DMS114 treated with DMSO at 0.1 percent for 48 hours (cell line): ENCODE results near the gene PDIA5.

ENCODE experiments used
- DNase-seq: peaks from one replicate; lab custom pipeline; 2025; ENCODE audit not compliant: unreplicated experiment; lab: John Stamatoyannopoulos, UW

Gene PDIA5

DNA sequence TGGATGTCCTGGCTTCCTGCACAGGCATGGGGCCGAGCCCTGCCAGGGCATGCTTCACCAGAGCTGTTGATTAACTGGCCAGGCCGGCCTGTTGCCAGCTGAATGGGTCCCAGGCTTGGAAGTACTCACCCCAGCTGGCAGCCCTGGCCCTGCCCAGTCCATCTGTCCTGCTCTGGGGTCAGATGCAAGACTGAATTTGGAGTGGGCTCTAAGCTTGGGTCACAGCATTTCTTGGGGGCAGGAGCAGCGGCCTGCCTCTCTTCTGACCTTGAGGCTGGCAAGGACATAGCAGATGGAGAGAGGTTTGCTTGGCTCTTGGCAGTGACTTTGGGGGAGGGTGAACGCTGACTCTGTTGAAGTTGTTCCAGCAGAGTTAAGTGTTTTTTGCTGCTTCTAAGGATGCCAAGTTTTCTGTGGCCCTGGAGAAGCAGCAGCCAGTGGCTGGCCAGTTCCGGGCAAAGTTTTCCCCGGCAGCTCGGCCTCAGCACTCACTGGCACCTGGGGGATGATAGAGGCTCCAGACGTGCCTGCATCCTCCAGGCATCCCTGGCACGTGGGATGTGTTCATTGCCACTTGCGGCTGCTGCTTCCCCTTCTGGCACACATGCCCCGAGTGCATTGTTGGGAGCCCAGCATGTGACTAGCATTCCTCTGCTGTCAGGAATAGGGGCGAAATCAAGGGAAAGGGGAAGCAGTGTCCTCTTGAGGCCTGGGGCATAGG is 22.9 kb downstream of the PDIA5 start:
- DNase-seq, result no peak

DNA sequence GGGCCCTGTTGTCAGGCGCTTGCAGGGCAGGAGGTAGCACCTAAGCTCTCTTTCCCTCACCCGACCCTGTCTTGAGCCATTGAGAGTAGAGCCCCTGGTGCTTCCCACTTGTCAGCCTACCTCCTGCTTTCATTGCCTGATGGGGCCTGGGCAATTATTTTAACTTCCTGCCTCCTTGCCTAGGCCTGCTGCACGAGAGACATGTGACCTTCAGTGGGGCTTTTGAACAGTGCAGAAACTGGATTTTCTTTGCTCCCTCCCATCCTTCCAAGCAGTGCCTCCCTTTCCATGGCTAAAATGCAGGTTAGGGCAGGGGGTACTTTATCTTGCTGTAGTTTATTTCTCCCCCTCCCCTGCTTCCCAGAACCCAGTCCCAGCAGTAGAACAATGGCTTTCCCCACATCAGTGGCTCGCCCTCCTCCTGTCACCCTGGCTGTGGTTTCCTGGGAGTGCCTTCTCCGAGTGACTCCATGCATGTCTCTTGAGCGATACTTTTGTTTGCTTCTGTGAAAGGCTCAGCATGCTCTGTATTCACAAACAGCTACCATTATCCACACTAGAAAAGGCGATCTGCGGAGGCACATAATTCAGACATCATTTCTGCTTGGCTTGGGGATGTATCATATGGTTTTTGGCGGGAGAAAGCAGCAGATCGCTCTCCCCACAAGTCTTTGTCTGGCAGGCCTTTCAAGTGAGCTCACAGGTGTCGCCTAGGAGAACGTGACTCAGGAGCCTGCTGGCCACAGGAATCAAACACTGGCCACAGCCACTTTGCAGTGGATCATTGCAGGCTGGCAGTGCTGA is 24.1 kb downstream of the PDIA5 start:
- DNase-seq, result no peak

DNA sequence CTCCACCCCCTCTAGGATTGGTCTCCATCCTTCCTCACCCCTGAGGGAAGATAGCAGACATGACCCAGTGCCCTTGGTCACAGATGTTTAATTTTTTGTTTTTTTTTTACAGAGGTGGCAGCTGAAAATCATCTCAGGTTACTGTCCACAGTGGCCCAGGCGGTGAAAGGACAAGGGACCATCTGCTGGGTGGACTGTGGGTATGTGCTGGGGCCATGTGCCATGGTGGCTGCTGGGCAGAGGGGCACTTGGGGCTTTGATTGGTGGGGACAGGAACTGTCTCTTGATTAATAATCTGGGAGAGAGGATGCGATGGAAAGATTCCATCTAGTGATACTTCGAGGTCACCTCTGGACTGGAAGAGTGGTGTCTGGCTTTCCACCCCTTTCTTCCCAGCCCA is 25.4 kb downstream of the PDIA5 start:
- no peak for DNase-seq

DNA sequence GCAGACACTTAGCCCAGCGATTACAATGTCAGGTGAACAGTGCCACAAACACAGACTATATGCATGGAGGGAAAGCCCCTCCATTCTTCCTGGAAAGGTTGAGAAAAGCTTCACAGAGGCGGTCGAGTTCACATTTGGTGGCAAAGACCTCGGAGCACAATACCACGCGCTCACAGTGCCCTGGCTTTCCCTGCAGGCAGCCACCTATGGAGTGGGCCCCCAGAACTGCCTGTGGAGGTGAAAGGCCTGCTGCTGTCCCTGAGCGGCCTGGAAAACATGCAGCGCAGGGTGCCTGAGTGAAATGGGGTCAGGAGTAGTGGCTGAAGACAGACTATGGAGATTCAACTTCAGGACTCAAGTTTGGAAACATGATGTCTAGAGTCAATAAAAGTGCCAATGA is 26.9 kb downstream of the PDIA5 start:
- DNase-seq, result no peak

DNA sequence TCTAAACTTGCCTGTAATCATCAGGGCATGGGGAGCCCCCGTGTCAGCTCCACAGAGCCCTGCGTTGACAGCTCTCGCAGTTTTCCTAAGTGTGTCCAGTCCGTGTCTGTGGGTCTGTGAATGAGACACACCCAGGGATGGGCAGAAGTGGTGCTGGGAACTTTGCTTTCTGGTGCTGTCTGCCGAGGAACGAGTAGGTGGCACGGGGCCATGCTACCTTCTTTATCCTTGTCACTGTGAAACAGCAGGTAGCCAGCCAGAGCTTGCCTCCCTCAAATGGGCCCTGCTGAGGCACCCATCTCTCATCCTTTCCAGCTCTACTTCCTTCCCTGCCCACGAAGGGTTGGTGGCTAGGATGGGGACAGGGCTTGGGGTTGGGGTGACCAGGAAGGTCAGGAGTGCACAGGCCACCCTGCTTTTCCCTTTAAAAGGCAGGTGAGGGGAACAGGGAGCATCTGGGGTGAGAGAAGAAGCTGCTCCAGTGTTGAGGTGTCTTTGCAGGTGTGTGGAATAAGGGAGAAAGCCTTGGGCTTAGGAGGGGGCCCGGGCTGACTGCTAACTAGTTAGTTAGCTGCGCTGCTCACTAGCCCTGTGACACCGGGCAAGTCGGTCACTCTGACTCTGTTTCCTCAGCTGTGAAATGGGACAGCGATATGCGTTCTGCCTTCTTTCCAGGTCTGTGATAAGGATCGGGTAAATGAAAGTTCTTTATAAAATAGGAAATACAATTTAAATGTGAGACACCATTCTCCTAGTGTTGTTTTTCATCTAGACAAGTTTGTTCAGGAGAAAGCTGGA is 27.9 kb downstream of the PDIA5 start:
- no peak for DNase-seq

DNA sequence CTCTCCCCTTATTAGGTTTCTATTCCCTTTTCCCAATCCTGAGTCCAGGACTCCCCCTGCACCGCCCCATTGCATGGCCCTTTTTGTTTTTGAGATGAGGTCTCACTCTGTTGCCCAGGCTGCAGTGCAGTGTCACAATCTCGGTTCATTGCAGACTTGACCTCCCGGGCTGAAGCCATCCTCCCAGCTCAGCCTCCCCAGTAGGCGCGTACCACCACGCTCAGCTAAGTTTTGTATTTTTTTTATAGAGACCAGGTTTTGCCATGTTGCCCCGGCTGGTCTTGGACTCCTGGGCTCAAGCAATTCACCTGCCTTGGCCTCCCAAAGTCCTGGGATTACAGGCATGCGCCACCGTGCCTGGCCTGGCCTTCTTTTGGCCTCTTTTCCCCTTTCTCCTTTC is 29.3 kb downstream of the PDIA5 start:
- no peak for DNase-seq

DNA sequence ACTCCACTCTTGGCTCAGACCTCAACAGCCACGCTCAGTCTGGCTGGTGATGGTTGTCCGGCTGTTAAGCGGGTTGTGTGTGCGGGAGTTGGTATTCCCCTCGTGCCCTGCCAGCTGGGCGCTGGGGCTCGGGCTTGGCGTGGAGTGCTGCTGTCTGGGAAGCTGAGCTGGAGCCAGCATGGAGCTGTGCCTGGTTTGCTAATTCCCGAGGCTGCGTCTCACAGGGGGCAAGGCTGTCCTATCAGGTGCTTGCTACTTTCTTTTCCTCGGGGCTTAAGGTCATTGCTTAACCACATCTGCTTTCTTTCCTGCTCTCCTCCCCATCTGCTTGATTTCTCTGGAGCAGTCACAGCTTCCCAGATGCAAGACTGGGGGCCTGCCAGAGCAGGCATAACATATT is 29.9 kb downstream of the PDIA5 start:
- no peak for DNase-seq

DNA sequence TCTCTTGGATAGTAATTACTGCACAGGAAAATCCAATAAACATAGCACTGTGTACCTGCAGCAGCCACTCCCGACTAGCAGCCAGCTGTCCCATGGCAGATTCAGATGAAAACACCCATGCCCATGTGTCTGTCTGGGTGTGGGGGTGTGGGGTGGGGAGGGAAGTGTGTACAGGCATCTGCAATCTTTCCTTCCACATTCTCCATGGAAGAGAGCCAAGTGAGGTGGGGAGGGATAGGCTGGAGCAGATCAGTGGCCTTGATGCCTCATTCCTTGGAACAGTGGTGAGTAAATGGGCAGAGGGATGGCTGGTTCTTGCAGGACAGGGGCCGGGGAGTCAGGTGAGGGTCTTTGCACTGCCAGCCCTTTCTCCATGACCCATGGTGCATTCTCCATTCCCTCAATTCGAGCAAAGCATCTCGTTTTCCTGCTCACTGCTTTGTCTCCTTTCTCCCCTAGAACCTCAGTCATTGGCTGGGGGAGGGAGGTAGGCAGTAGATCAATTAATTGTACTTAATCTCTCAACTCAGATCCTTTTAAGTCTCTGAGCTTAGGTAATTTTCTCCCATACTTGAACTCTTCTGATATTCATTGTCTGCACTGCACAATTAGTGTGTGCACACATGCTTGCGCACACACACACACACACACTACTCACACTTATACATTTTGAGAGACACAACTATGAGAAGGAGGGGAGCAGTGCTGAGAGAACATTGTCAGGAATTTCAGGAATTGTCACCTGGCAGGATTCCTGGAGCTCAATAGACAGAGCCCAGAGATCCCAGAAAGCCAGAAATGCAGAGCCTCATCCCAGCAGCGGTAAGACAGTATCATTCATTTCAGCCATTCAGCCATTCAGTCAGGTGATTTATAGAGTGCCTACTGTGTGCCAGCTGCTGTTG is 31.9 kb downstream of the PDIA5 start:
- DNase-seq, result no peak

DNA sequence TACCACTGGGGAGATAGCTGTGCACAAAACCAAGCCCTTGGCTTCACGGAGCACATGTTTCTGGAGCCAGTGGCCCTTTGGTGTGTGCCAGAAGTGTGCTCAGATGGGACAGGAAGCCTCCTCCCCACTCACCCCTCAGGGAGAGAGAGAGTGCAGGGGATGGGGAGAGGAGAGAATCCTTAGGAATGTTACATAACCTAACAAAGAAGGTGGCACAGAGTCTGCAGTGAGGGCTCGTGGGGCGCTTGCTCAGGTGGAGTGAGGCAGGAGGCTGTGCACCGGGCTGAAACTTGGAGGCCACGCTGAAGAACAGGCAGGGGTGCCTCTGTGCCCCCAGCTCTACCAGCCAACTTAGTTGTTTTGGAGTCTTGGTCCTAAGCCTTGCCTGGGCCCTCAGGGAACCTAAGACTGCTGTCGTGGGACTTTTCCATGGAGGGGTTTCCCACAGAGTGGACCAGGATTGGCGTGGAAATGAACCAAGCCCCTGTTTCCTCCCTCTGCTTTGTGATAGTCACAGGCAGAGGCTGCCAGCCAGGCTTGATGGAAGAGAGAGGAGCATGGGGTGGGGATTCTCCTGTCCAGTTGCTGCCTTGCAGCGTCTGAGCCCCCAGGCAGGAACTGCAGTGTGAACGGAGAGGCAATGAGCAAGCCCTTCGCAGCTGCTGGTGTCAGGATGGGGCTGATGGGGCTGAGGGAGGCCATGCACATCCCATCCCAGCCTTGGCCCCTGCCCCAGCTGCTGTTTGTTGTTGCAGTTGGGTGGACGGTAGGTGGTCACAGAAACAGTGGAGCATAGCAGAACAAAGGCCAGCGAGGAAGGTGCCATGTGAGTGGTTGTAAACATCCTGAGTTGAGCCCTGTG is 32.7 kb downstream of the PDIA5 start:
- no peak for DNase-seq

DNA sequence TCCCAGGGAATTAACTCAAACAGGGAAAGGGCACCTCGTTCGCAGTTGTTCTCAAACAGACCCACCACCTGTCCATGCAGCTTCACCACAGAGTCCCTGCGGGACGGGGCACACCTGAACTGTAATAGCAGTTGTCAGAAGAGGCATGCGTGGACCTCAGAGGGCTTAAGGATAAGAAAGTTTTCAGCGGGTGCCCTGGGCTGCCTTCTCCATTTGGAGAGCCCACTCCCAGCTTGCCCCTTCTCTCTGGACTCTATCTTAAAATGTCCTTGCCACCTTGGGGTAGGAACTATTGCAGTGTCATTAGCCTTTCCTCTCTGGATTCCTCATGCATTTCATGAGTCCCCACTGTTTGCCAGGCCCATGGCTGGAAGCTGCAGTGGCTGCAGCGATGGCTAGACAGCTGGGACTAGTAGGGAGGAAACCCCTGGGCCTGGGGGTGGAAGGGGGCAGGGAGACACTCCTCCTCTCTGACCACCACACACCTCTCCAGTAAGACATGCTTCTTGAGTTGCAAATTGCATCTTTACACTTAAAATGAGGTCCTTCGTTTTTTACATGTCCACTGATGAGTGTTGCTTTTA is 33.5 kb downstream of the PDIA5 start:
- DNase-seq, result no peak

DNA sequence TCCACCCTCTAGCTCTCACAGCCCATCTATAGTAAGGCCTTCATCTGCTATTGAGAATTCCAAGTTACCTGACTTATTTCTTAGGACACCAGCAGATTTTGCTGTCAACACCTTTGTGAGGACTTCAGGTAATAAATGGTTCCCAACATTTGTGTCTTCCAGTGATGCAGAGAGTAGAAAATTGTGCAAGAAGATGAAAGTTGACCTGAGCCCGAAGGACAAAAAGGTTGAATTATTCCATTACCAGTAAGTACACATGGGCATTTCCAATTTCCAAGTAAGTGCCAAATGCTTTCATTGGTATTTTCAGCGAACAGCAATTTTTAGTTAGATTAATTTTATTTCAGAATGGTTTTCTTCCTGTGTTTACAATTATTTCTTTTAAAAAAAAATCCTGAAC is 35.4 kb downstream of the PDIA5 start:
- DNase-seq, result no peak

DNA sequence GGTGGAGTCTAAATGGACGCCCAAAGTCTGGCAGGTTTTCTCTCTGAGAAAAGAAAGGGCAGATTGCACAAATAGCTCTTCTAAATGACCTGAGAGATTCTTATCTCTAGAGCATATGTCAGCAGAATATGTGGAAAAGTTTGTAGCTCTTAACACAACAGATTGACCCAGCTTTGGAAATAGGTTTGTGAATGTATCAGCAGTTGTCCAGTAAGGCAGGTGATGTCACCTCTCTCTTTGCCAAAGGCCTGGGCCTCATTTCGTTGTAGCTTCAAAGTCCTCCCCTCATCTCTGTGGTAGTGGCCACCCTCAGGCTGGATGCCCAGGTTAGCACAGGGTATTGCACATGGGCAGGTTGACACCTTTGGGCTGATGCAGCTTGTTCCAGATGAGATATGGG is 36.0 kb downstream of the PDIA5 start:
- no peak for DNase-seq

DNA sequence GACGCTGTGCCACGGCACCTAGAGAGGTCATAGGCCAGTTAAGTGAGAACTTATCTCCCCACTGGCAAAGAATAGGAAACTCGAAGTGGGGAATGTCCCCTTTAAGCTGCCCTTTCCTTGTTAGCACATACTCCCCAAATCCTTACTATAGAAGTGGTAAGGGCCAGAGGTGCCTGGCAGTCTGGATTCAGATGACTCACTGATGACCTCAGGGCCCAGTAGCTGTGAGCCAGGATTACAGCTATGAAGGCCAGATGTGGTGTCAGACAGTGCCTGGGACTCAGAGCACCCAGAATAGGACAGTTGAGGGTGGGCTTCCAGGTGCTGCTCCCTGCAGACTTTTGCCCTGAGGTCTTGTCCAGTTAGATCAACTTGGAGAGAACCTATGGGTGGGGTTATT is 37.7 kb downstream of the PDIA5 start:
- no peak for DNase-seq

DNA sequence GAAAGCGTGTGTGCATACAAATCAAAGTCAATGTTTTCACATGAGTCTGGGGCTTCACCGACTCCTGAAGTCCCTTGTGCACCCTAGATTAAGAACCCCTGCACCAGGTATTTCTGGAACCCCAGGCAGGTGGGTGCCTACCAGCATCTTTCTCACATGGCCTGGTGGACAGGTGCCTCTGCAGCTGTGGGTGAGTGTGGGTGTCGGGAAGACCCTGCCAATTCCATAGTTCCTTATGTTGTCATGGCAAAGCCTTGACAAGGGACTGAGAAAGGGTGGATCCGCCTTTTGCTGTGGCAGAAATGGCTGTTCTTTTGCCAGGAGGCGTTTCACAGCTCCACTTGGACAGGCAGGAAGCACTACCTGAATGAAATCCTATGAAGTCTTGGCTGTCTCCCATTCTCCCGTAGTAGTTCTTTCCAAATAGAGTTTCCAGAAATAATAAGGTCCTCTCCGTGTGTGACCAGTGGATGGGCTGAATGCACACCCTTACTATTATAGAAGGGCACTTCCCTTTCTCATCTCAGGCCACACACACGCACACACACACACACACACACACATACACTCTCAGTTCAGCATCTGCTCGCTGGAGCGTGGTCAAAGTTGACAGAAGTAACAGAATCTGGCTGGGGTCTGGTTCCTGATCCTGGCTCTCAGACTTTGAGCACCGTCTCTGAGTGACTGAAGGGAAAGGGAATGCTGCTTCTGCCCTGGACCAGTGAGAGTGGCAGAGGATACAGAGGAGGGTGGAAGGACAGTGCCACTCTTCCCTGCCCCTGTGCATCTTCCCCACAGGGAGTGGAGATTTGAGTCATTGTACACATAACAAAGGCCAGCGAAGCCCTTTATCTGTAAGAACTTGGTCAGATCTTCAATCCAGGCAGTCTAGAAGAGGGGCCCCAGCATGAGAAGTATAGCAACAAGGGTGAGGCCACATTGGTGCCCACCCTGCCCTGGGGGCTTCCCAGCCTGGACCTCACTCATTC is 38.7 kb downstream of the PDIA5 start:
- DNase-seq, result no peak

DNA sequence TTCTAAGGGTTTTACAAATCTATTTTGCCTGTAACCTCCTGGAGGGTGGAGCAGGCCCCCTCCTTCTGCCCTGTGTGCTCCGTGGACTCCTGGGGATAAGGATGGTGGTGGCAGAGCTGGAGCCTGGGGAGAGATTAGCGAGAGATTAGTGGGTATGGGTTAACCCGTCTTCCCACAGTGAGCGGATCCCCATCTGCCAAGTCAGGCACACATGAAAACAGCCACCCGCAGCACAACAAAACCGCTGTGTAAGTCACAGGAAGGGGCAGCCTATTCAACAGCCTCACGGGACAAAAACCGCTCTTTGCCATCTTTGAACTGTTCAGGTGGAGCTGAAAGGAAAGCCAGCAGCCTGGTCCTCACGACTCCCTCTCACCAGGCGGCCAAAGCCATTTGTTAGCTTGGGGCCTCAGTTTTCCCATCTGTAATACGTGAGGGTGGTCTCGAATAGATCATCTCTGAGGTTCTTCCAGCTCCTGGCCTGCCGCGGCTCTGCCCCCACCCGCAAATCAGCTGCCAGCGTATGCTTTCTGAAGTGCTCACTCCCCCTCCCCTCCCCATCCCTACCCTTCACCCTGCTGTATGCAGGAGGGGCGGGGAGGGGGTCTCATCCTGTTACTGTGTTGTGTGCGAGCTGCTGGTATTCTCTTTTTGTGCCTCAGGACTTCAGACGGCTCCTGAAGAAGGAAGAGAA is 43.6 kb downstream of the PDIA5 start:
- no peak for DNase-seq

DNA sequence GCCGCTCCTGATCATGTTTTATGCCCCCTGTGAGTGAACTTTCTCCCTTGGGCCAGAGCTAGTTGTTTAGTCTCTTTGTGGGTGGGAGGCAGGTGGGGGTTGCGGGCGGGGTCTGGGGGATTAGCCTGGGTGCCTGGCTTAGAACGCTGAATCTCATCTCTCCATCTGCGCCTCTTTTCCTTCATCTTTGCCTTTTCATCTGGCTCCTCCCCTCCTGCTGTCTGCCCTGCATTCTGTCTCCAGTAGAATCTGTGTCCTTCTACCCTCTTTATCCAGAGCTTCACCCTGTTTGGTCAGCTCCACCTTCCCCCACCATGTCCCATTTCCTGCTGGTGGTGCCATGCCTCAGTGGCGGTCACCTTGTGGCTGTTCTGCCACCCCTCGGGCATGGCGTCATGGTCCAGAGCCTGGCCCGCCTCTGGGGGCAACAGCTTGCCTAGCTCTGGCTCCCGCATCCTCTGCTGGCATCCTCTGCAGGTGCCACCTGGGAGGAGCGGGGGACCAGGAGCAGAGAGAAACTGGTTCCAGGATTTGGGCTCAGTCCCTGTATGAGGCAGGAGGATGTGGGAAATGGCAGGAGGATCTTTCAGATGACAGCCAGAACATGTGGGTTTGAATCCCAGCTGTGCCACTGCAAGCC is 44.3 kb downstream of the PDIA5 start:
- DNase-seq, result no peak

DNA sequence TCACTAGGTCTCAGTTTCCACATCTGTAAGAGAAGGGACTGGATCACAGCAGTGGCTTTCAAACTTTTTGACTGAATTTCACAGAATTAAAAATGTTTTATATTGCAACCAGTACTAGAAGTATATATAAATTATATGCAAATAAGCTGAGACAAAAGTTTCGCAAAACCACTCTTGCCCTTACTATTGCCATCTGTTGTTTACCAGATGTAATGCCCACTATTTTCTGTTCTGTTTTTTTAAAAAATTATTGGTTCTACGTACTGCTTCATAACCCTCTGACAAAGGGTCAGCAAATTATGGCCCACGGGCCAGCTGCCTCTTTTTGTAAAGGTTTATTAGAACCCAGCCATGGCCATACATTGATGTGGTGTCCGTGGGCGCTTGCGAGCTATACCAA is 44.8 kb downstream of the PDIA5 start:
- no peak for DNase-seq
